ENCODE results near the gene S100A14.

Gene S100A14

DNA sequence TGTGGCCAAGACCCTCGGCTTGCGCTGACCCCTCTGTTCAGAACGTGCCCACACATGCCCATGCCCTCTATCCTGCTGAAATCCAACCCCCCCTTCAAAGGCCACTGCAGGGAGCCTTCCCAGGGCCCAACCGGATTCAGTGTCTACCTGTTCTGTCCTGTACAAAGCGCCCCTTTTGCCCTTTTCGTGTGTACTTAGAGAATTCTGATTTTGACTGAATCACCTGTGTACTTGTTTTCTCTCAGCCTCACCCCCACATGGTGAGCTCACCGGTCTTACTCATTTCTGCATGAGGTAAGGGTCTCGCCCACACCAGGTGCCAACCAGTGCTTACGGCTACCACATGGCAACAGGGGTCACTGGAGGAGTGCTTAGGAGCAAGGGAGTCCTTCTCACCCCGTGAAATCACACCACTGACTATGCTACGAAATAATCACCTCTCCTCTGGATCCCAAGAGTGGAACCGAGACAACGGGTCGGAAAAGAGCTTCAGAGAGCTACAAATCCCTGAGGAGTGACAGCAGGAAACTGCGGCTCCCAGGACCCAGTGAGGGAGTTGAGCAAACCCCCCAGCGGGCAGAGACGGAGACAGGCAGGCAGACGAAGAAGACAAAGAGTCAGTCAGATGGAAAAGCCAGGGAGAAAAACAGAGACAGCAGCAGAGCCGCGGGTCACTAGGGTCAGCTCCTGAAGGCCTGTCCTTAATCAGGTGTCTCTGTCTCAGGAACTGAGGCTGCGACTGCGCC lies 48.3 kb downstream of the S100A14 start:
- TF ChIP-seq, protein P1, sequence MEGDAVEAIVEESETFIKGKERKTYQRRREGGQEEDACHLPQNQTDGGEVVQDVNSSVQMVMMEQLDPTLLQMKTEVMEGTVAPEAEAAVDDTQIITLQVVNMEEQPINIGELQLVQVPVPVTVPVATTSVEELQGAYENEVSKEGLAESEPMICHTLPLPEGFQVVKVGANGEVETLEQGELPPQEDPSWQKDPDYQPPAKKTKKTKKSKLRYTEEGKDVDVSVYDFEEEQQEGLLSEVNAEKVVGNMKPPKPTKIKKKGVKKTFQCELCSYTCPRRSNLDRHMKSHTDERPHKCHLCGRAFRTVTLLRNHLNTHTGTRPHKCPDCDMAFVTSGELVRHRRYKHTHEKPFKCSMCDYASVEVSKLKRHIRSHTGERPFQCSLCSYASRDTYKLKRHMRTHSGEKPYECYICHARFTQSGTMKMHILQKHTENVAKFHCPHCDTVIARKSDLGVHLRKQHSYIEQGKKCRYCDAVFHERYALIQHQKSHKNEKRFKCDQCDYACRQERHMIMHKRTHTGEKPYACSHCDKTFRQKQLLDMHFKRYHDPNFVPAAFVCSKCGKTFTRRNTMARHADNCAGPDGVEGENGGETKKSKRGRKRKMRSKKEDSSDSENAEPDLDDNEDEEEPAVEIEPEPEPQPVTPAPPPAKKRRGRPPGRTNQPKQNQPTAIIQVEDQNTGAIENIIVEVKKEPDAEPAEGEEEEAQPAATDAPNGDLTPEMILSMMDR (IDR thresholded peaks at IDR 0.05) = no peak

DNA sequence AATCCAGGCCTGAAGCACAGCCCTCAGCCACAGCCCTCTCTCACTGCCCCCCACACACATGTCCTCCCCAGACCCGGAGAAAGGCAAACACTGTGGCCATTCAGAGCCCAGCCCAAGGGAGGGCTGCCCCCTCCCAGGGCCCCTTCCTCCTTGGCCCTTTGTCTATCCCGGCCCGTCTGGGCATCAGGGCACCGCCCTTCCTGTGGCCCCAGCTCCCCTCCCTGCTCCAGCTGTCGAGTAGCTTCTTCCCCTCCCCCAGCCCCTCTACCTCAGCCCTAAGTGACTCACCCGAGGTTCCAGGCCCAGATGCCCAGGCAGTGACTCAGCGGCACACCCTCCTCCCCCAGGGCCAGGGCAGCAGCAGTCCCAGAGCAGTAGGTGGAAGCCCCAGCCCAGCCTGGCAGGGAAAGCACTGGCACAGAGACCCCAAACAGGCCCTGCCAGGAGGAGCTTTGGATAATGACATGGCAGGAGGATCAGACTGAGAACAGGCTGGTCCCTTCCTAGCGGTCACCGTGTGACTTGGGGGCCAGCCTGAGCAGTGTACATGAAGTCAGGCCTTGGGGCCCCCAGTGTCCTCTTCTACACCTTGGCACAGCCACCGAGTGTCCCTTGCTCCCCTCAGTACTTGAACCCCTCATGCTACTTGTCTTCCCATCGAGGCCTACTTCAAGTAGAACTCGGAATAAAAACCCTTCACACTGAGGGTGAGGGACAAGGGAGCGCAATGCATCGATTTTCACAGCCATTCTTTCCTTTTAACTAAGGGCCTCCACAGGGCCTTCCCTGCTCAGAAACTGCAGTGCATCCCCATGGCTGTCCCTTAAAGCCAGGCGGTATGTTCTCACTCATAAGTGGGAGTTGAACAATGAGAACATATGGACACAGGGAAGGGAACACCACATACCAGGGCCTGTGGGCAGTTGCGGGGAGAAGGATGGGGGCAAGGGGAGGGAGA lies 49.4 kb downstream of the S100A14 start:
- TF ChIP-seq, protein P1 (IDR thresholded peaks at IDR 0.05) = no peak

DNA sequence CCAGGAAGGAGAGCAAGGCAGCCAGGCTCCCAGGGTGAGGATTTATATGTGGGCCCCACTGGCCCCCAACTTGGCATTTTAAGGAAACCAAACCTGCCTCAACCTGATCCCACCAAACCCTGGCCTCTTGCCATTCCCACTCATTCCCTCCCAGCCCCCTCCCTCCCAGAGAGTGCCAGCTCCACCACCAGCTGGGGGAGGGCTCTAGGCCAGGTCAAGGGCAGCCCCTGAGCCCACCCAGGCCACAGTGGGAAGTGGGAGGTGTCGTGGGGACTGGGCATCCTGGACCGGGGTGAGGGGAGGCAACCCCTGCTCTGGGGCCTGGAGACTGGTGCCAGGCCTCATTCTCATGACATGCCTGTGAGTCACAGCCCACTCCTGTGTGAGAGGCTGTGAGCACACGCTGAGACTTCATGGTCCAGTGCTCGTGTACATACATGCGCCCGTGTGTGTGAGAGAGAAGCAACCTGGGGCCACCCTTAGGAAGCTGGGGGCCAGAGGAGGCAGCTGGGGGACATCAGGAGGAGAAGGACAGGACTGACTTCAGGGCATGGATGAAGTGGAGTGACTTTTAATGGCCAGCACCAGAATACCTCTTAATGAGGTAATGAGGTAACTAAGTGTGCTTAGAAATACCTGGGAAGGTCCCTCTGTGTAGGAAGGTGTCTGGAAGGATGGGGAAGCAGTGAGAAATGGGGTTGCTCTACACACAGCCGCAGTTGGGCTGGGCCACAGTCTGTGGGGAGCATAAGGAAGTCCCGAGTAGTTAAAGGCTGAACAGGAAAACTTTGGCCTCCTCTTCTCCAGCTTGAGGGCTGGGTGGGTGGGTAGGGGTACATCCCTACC lies 50.4 kb downstream of the S100A14 start, which contains the start of gene S100A2:
Gene S100A2, minus strand, starts transcription at position 316 of the 846 bp plus-strand sequence. CDS start 1,967 bp downstream, outside the sequence.
- TF ChIP-seq, protein P1 (IDR thresholded peaks at IDR 0.05) = no peak
